Activated T-cell treated with anti-CD3 and anti-CD28 coated beads, Interleukin-2, amount 50 U/mL, for 1 hour (primary cell): ENCODE measurements around the gene PCGF3.
"Not testable (repeated sequence)": the region's sequence is repeated elsewhere in the genome, so short reads cannot be mapped to it uniquely, and the experiment has no call there.

Experiments used
- DNase-seq: peaks from one replicate; pipeline ENCODE4 v3.0.0-alpha.2; 2020

Gene PCGF3

GRCh38 chr4:742742-743311 lies 37.2 kb downstream of the PCGF3 start:
- peak; percentile 79 for DNase-seq

- no peak for DNase-seq
Observed at GRCh38 chr4:743463-744211, 38.0 kb downstream of the PCGF3 start.

- DNase-seq = no peak
Observed at GRCh38 chr4:744212-744841, 38.7 kb downstream of the PCGF3 start.

GRCh38 chr4:747546-748170 lies 42.0 kb downstream of the PCGF3 start:
- DNase-seq = no peak

- no peak for DNase-seq
Observed at GRCh38 chr4:748461-748860, 42.8 kb downstream of the PCGF3 start.

- no peak for DNase-seq
Observed at GRCh38 chr4:749698-750666, 44.4 kb downstream of the PCGF3 start.

GRCh38 chr4:751676-752075 lies 46.0 kb downstream of the PCGF3 start:
- DNase-seq = no peak

GRCh38 chr4:752196-752861 lies 46.7 kb downstream of the PCGF3 start:
- no peak for DNase-seq

- DNase-seq = not testable (repeated sequence)
Observed at GRCh38 chr4:753186-753585, 47.6 kb downstream of the PCGF3 start.

GRCh38 chr4:754221-755120 lies 48.8 kb downstream of the PCGF3 start:
- no peak for DNase-seq

- DNase-seq = no peak
Observed at GRCh38 chr4:757111-757510, 51.5 kb downstream of the PCGF3 start.

- not testable (repeated sequence) for DNase-seq
Observed at GRCh38 chr4:759810-760209, 54.2 kb downstream of the PCGF3 start.

- DNase-seq = no peak
Observed at GRCh38 chr4:760616-761015, 55.0 kb downstream of the PCGF3 start.

- no peak for DNase-seq
Observed at GRCh38 chr4:761086-761485, 55.5 kb downstream of the PCGF3 start.

- DNase-seq = no peak
Observed at GRCh38 chr4:761739-762138, 56.1 kb downstream of the PCGF3 start.

- no peak for DNase-seq
Observed at GRCh38 chr4:762211-763190, 56.9 kb downstream of the PCGF3 start.

- DNase-seq = no peak
Observed at GRCh38 chr4:763191-763810, 57.7 kb downstream of the PCGF3 start.

GRCh38 chr4:763922-764321 lies 58.3 kb downstream of the PCGF3 start:
- DNase-seq = no peak
